HEK293T (cell line): ENCODE measurements around the gene CHST3.

Source experiments
- CTCF ChIA-PET: fragments of 350-600 bp; formaldehyde crosslinking; extraction: SDS; loops from one replicate; lab custom pipeline; 2021; ENCODE audit warnings: antibody characterized with exemption, inconsistent platforms; lab: Yijun Ruan, JAX
- POLR2A ChIA-PET: fragments of 350-600 bp; formaldehyde crosslinking; extraction: SDS; loops from one replicate; lab custom pipeline; 2020; ENCODE audit warnings: antibody characterized with exemption, inconsistent platforms; lab: Yijun Ruan, JAX
- DNase-seq: peaks from one replicate; pipeline ENCODE4 v3.0.0; 2012; ENCODE audit warnings: mixed read lengths; ENCODE audit errors: extremely low spot score
- ARNT ChIP-seq: fragments of 450-650 bp; IDR thresholded peaks from 2 replicates; pipeline ENCODE4 v1.6.1; 2017; ENCODE audit warnings: mild to moderate bottlenecking
- BHLHE40 ChIP-seq: fragments of 450-650 bp; IDR thresholded peaks from 2 replicates; pipeline ENCODE4 v1.6.1; 2016; ENCODE audit warnings: mild to moderate bottlenecking, moderate library complexity, borderline replicate concordance
- CTBP1 ChIP-seq: fragments of 450-650 bp; IDR thresholded peaks from 2 replicates; pipeline ENCODE4 v1.6.1; 2016; ENCODE audit warnings: borderline replicate concordance
- ELF4 ChIP-seq: fragments of 450-650 bp; IDR thresholded peaks from 2 replicates; pipeline ENCODE4 v1.6.1; 2017; ENCODE audit warnings: antibody characterized with exemption
- FOXA1 ChIP-seq: fragments of 450-650 bp; IDR thresholded peaks from 2 replicates; pipeline ENCODE4 v1.6.1; 2016; ENCODE audit warnings: mild to moderate bottlenecking
- FOXK2 ChIP-seq: fragments of 450-650 bp; IDR thresholded peaks from 2 replicates; pipeline ENCODE4 v1.6.1; 2016; ENCODE audit warnings: mild to moderate bottlenecking
- FOXM1 ChIP-seq: fragments of 450-650 bp; IDR thresholded peaks from 2 replicates; pipeline ENCODE4 v1.6.1; 2017; ENCODE audit warnings: mild to moderate bottlenecking, borderline replicate concordance
- HDGF ChIP-seq: fragments of 450-650 bp; IDR thresholded peaks from 2 replicates; pipeline ENCODE4 v1.6.1; 2017; ENCODE audit warnings: antibody characterized with exemption, borderline replicate concordance
- L3MBTL2 ChIP-seq: fragments of 450-650 bp; conservative IDR thresholded peaks from 2 replicates; pipeline ENCODE4 v1.6.1; 2016; ENCODE audit warnings: mild to moderate bottlenecking
- LEF1 ChIP-seq: fragments of 450-650 bp; IDR thresholded peaks from 2 replicates; pipeline ENCODE4 v1.6.1; 2017; ENCODE audit warnings: mild to moderate bottlenecking, borderline replicate concordance
- NFRKB ChIP-seq: fragments of 450-650 bp; IDR thresholded peaks from 2 replicates; pipeline ENCODE4 v1.6.1; 2016; ENCODE audit warnings: mild to moderate bottlenecking, moderate library complexity
- PKNOX1 ChIP-seq: fragments of 450-650 bp; IDR thresholded peaks from 2 replicates; pipeline ENCODE4 v1.6.1; 2016
- SP1 ChIP-seq: fragments of 450-650 bp; IDR thresholded peaks from 2 replicates; pipeline ENCODE4 v1.6.1; 2017
- SUZ12 ChIP-seq: fragments of 450-650 bp; IDR thresholded peaks from 2 replicates; pipeline ENCODE4 v1.6.1; 2016; ENCODE audit warnings: mild to moderate bottlenecking
- TARDBP ChIP-seq: fragments of 450-650 bp; IDR thresholded peaks from 2 replicates; pipeline ENCODE4 v1.6.1; 2016
- ZNF384 ChIP-seq: fragments of 450-650 bp; IDR thresholded peaks from 2 replicates; pipeline ENCODE4 v1.6.1; 2016

The CHST3 gene

GRCh38 chr10:71998840-71999194 lies 34.6 kb downstream of the CHST3 start:
- POLR2A ChIA-PET: interaction anchor here (0.8 to 1.0 kb wide), 4 partner anchors 19 to 356 kb away, joined by 3 read pairs; partner anchors contain the start of gene DNAJB12
- CTCF ChIA-PET: no interaction called here
- DNase-seq: no peak
- TF ChIP-seq FOXK2: no peak
- no peak for TF ChIP-seq BHLHE40
- TF ChIP-seq ELF4: no peak

- no peak for TF ChIP-seq ARNT
- TF ChIP-seq SUZ12: no peak
- TF ChIP-seq BHLHE40: no peak
- no peak for TF ChIP-seq HDGF
- no peak for TF ChIP-seq ZNF384
- no peak for TF ChIP-seq FOXM1
- no peak for DNase-seq
- CTCF ChIA-PET: interaction anchor here (1.2 kb wide), 1 partner anchor 103 kb away, joined by 4 read pairs; no protein-coding TSS in a partner anchor
- POLR2A ChIA-PET: interaction anchor here (0.8 to 1.0 kb wide), 4 partner anchors 18 to 355 kb away, joined by 3 read pairs; partner anchors contain the start of gene DNAJB12
Measured at GRCh38 chr10:71999360-72000072, 35.3 kb downstream of the CHST3 start.

- POLR2A ChIA-PET: interaction anchor here (0.6 kb wide), 1 partner anchor 1078 kb away, joined by 4 read pairs; no protein-coding TSS in a partner anchor
Measured at GRCh38 chr10:72000073-72001032, 36.2 kb downstream of the CHST3 start.

GRCh38 chr10:72001033-72001395 lies 36.8 kb downstream of the CHST3 start:
- POLR2A ChIA-PET: interaction anchor here (0.6 kb wide), 1 partner anchor 1079 kb away, joined by 4 read pairs; no protein-coding TSS in a partner anchor
- no peak for DNase-seq
- CTCF ChIA-PET: interaction anchor here (0.7 kb wide), 1 partner anchor 24 kb away, joined by 3 read pairs; no protein-coding TSS in a partner anchor
- TF ChIP-seq FOXM1 (no peak), FOXA1 (no peak), FOXK2 (no peak), NFRKB (no peak), CTBP1 (no peak), ARNT (no peak), PKNOX1 (no peak), L3MBTL2 (no peak), TARDBP (no peak), HDGF (no peak)

More at GRCh38 chr10:72000073-72001032, 36.2 kb downstream of the CHST3 start:
- TF ChIP-seq ELF4 (no peak), NFRKB (no peak)
- DNase-seq: no peak
- CTCF ChIA-PET: interaction anchor here (0.7 to 1.2 kb wide), 2 partner anchors 24 to 104 kb away, joined by 3 to 4 read pairs; no protein-coding TSS in a partner anchor

GRCh38 chr10:72002354-72003295 lies 38.4 kb downstream of the CHST3 start:
- no peak for DNase-seq
- no peak for TF ChIP-seq ELF4
- no peak for TF ChIP-seq SP1
- no peak for TF ChIP-seq HDGF
- TF ChIP-seq FOXM1: no peak
- no peak for TF ChIP-seq CTBP1
- ChIA-PET CTCF (interaction anchor here (0.7 kb wide), 1 partner anchor 46 kb away, joined by 3 read pairs; no protein-coding TSS in a partner anchor), POLR2A (interaction anchor here (1.5 kb wide), 1 partner anchor 38 kb away, joined by 5 read pairs; the partner anchor contains the start of gene CHST3)

GRCh38 chr10:72006026-72006425 lies 41.8 kb downstream of the CHST3 start:
- TF ChIP-seq SP1: no peak
- no peak for TF ChIP-seq ELF4
- no peak for TF ChIP-seq NFRKB
- TF ChIP-seq BHLHE40: no peak
- no peak for TF ChIP-seq LEF1
- TF ChIP-seq FOXA1: no peak
- ChIA-PET POLR2A (no interaction called here), CTCF (no interaction called here)
- no peak for DNase-seq

GRCh38 chr10:72007246-72007892 lies 43.2 kb downstream of the CHST3 start:
- CTCF ChIA-PET: no interaction called here
- TF ChIP-seq BHLHE40 (no peak), ZNF384 (no peak), L3MBTL2 (no peak), ELF4 (no peak), PKNOX1 (no peak), SUZ12 (no peak)
- no peak for DNase-seq
- POLR2A ChIA-PET: interaction anchor here (1.1 kb wide), 1 partner anchor 11 kb away, joined by 3 read pairs; no protein-coding TSS in a partner anchor
